Dermis lymphatic vessel endothelial cell (primary cell): ENCODE data around the gene WSCD2. TPM values are rescaled to one million over a fixed set of nuclear protein-coding genes. Genes with fewer than 3 reads are reported as not detected.

Source experiments
- total RNA-seq: library from RNA; depleted of rRNA; stranded (reverse); fragments of >200 nt; gene quantifications from 2 replicates; pipeline ENCODE4 v1.2.1, GENCODE V29; 2014

WSCD2 gene
- total RNA-seq, result not detected in 2 replicates

DNA sequence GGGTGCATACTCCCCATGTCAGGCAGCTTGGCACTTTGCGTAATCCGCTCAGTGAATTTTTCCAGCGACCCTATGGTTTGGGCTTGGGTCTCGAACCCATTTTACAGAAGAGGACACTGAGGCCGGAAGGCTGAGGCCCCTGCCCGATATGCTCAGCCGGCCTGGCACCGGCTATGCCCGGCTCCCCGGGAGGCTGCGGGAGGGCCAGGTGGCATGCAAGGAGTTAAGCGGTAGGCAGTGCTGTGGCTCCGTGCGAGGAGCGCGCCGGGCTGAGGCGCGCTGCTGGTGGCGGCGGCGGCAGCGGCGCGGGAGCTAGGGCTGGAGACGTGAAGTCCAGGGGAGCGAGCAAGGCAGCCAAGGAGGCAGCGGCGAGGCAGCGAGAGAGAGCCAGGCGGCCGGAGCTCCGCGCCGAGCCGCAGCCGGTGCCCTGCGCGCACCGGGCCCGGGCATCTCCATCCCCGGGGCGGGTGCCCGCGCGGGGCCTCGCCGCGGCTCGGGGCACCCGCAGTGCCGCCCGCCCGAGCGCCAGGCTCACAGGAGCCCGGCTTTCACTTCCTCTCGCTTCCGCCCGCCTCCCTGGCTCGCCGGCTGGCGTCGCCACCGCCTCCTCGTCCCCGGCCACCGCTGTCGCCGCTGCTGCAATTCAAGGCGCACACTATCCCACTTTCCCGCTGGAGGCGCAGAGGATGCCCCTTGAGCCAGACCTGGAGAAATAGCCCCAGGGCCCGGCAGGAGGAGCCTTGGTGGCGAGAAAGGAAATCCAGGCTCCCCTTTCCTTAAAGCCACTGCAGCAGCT, at the start of gene WSCD2:
WSCD2 (plus strand) TSS at position 272 of the 796 bp plus-strand sequence. CDS start 66,545 bp downstream, outside the sequence.

Other genes starting within 250 kb of the WSCD2 start
- gene CMKLR1, start 210.0 kb downstream of the WSCD2 start, total RNA-seq, result 0.09 and 0.43 TPM in 2 replicates